GM12801 (cell line): Measurements from ENCODE around the gene KRTAP5-8.

Experiments
- CTCF ChIP-seq: IDR thresholded peaks from one replicate; pipeline ENCODE4 v1.5.1; 2011; ENCODE audit warnings: control low read depth; ENCODE audit not compliant: insufficient read length; ENCODE audit errors: extremely low read depth

KRTAP5-8 gene

GRCh38 chr11:71542879-71543777, 5.3 kb downstream of the KRTAP5-8 start:
- no peak for TF ChIP-seq CTCF

- TF ChIP-seq CTCF = no peak
Observed at GRCh38 chr11:71543866-71544265, 6.0 kb downstream of the KRTAP5-8 start.

- no peak for TF ChIP-seq CTCF
Observed at GRCh38 chr11:71544525-71545214, 6.8 kb downstream of the KRTAP5-8 start.

GRCh38 chr11:71545405-71545966, 7.7 kb downstream of the KRTAP5-8 start:
- TF ChIP-seq CTCF = no peak

- TF ChIP-seq CTCF = no peak
Observed at GRCh38 chr11:71548120-71548519, 10.3 kb downstream of the KRTAP5-8 start, which contains the start of gene KRTAP5-9. Gene KRTAP5-9, plus strand, starts transcription at chr11:71548420. Its CDS starts 238 bp downstream, at chr11:71548658.

GRCh38 chr11:71548716-71549151, 10.9 kb downstream of the KRTAP5-8 start:
- no peak for TF ChIP-seq CTCF

- no peak for TF ChIP-seq CTCF
Observed at GRCh38 chr11:71551711-71552110, 13.9 kb downstream of the KRTAP5-8 start.
